SK-N-SH (cell line): Measurements from ENCODE around the gene GTSF1L.

Experiments used
- CHD2 ChIP-seq: fragments of 150-350 bp; IDR thresholded peaks from 2 replicates; pipeline ENCODE4 v1.6.1; 2018; ENCODE audit warnings: low read length; ENCODE audit not compliant: partially characterized antibody
- CTCF ChIP-seq: fragments of 200-600 bp; sonication (generic); IDR thresholded peaks from 2 replicates; pipeline ENCODE4 v1.6.1; 2017; ENCODE audit warnings: antibody characterized with exemption, mild to moderate bottlenecking, moderate library complexity
- JUND ChIP-seq: IDR thresholded peaks from 2 replicates; pipeline ENCODE4 v1.4.0; 2012
- MAX ChIP-seq: IDR thresholded peaks from 2 replicates; pipeline ENCODE4 v1.4.0; 2012; ENCODE audit warnings: low read depth
- RAD21 ChIP-seq: IDR thresholded peaks from 2 replicates; pipeline ENCODE4 v1.6.1; 2012; ENCODE audit warnings: mild to moderate bottlenecking, low read length
- ZBTB33 ChIP-seq: IDR thresholded peaks from 2 replicates; pipeline ENCODE4 v1.4.0; 2012; ENCODE audit warnings: low read depth, borderline replicate concordance

GRCh38 chr20:43761386-43762340 lies 34.9 kb upstream of the GTSF1L start:
- TF ChIP-seq CTCF (no peak), RAD21 (no peak), ZBTB33 (no peak), MAX (no peak), JUND (no peak), CHD2 (no peak)
